Mesenchymal stem cell (in vitro differentiated cells and primary cell): ENCODE data around the gene NT5C1B.

Source experiments
- DNase-seq: peaks from one replicate; pipeline ENCODE4 v3.0.0-alpha.2; 2013
- H2AFZ ChIP-seq: one replicate; pipeline ENCODE4 v1.6.1; 2013; ENCODE audit warnings: low read depth, mild to moderate bottlenecking, control low read depth, inconsistent platforms, low read length, moderate library complexity
- H2AK5ac ChIP-seq: 2 replicates; pipeline ENCODE4 v1.6.1; 2013; ENCODE audit warnings: low read length, moderate library complexity, mild to moderate bottlenecking, inconsistent platforms; ENCODE audit not compliant: severe bottlenecking
- H2BK120ac ChIP-seq: one replicate; pipeline ENCODE4 v1.6.1; 2013; ENCODE audit warnings: low read depth, mild to moderate bottlenecking, inconsistent platforms, low read length, moderate library complexity
- H2BK12ac ChIP-seq, 2 experiments: one replicate each; pipeline ENCODE4 v1.6.1; 2013; ENCODE audit warnings: inconsistent platforms in 2 of 2, low read length in 2 of 2, mild to moderate bottlenecking in 2 of 2, moderate library complexity in 2 of 2, control low read depth in 1 of 2
- H2BK15ac ChIP-seq: one replicate; pipeline ENCODE4 v1.6.1; 2013; ENCODE audit warnings: mild to moderate bottlenecking, low read depth, inconsistent platforms; ENCODE audit not compliant: poor library complexity, severe bottlenecking
- H2BK5ac ChIP-seq: 2 replicates; pipeline ENCODE4 v1.6.1; 2013; ENCODE audit warnings: low read depth, mild to moderate bottlenecking, low read length, control low read depth, inconsistent platforms; ENCODE audit not compliant: poor library complexity, severe bottlenecking
- H3K14ac ChIP-seq, 2 experiments: one replicate each; pipeline ENCODE4 v1.6.1; 2013; ENCODE audit warnings: inconsistent platforms in 2 of 2, low read length in 2 of 2, control low read depth in 1 of 2, mild to moderate bottlenecking in 1 of 2, moderate library complexity in 1 of 2
- H3K18ac ChIP-seq, 2 experiments: one replicate each; pipeline ENCODE4 v1.6.1; 2013; ENCODE audit warnings: inconsistent platforms in 2 of 2, low read length in 2 of 2, control low read depth in 1 of 2, low read depth in 1 of 2, mild to moderate bottlenecking in 1 of 2
- H3K23ac ChIP-seq, 2 experiments: one replicate each; pipeline ENCODE4 v1.6.1; 2013; ENCODE audit warnings: inconsistent platforms in 2 of 2, low read length in 2 of 2, mild to moderate bottlenecking in 2 of 2, moderate library complexity in 2 of 2, control low read depth in 1 of 2
- H3K27ac ChIP-seq: 2 replicates; pipeline ENCODE4 v1.5.1; 2013; ENCODE audit warnings: mild to moderate bottlenecking, moderate library complexity, low read length, control low read depth, inconsistent platforms; ENCODE audit not compliant: poor library complexity, severe bottlenecking
- H3K27me3 ChIP-seq, 2 experiments: 2 replicates each; pipeline versions ENCODE4 v1.6.1 to v1.7.0; 2013; ENCODE audit warnings: low read length in 2 of 2, mild to moderate bottlenecking in 2 of 2, moderate library complexity in 2 of 2, control low read depth in 1 of 2, inconsistent platforms in 1 of 2; ENCODE audit not compliant: control insufficient read depth in 1 of 2, insufficient read depth in 1 of 2
- H3K36me3 ChIP-seq, 2 experiments: 2 replicates each; pipeline versions ENCODE4 v1.6.1 to v1.7.0; 2013; ENCODE audit warnings: low read length in 2 of 2, control low read depth in 1 of 2, inconsistent platforms in 1 of 2, low read depth in 1 of 2, mild to moderate bottlenecking in 1 of 2; ENCODE audit not compliant: insufficient read depth in 2 of 2, control insufficient read depth in 1 of 2
- H3K4ac ChIP-seq, 2 experiments: one replicate each; pipeline ENCODE4 v1.6.1; 2013; ENCODE audit warnings: inconsistent platforms in 2 of 2, low read length in 2 of 2, mild to moderate bottlenecking in 2 of 2, moderate library complexity in 2 of 2, control low read depth in 1 of 2, low read depth in 1 of 2
- H3K4me1 ChIP-seq: 2 replicates; pipeline ENCODE4 v1.6.1; 2013; ENCODE audit warnings: low read depth, low read length, control low read depth; ENCODE audit not compliant: control insufficient read depth, insufficient read depth
- H3K4me2 ChIP-seq: 2 replicates; pipeline ENCODE4 v1.6.1; 2013; ENCODE audit warnings: low read length, mild to moderate bottlenecking, inconsistent platforms; ENCODE audit not compliant: poor library complexity, severe bottlenecking
- H3K4me3 ChIP-seq, 2 experiments: 2 replicates each; pipeline versions ENCODE4 v1.5.1 to v1.7.0; 2013; ENCODE audit warnings: low read length in 2 of 2, mild to moderate bottlenecking in 2 of 2, control low read depth in 1 of 2, low read depth in 1 of 2; ENCODE audit not compliant: insufficient read depth in 1 of 2
- H3K79me1 ChIP-seq: replicated peaks from 2 replicates; pipeline ENCODE4 v1.6.1; 2013; ENCODE audit warnings: mild to moderate bottlenecking, control low read depth, low read length, inconsistent platforms; ENCODE audit not compliant: poor library complexity, severe bottlenecking
- H3K9ac ChIP-seq: 2 replicates; pipeline ENCODE4 v1.7.0; 2013; ENCODE audit warnings: mild to moderate bottlenecking, low read length, moderate library complexity
- H3K9me3 ChIP-seq: 2 replicates; pipeline ENCODE4 v1.7.0; 2013; ENCODE audit warnings: mild to moderate bottlenecking, low read length; ENCODE audit not compliant: control insufficient read depth
- H4K8ac ChIP-seq: one replicate; pipeline ENCODE4 v1.6.1; 2013; ENCODE audit warnings: inconsistent platforms, mild to moderate bottlenecking, low read length, moderate library complexity
- H4K91ac ChIP-seq: one replicate; pipeline ENCODE4 v1.6.1; 2013; ENCODE audit warnings: mild to moderate bottlenecking, low read length, inconsistent platforms
- WGBS: methylation state at CpG from one replicate; pipeline ENCODE4 v1.1.7; 2013; ENCODE audit warnings: mixed read lengths; 5-methylcytosine and 5-hydroxymethylcytosine counted together

Gene NT5C1B

GRCh38 chr2:18546567-18546966 lies 42.8 kb downstream of the NT5C1B start:
- Histone ChIP-seq H4K8ac (no peak overlapping the region), H3K9ac (no peak overlapping the region), H2AFZ (no peak overlapping the region), H3K27me3 (no peaks in the 10 kb centered on the region), H4K91ac (no peak overlapping the region), H3K4me3 (no peak overlapping the region), H3K9me3 (peaks cover 4% of the 10 kb centered on the region), H3K23ac (no peak overlapping the region), H3K4me1 (no peaks in the 10 kb centered on the region), H3K18ac (no peak overlapping the region), H3K27ac (no peak overlapping the region), H2AK5ac (no peak overlapping the region), H2BK5ac (no peak overlapping the region), H2BK12ac (no peak overlapping the region), H3K14ac (no peak overlapping the region), H3K79me1 (peaks cover under 1% of the 10 kb centered on the region), H3K4ac (no peak overlapping the region), H3K36me3 (no peaks in the 10 kb centered on the region), H3K4me2 (no peak overlapping the region), H2BK15ac (no peak overlapping the region), H2BK120ac (no peak overlapping the region)
- WGBS = 70% methylated on average over 2 of the region's 2 CpGs
- peak; percentile 8 for DNase-seq

- Histone ChIP-seq H3K27ac (no peak overlapping the region), H3K18ac (no peak overlapping the region), H3K4me3 (no peak overlapping the region), H2AFZ (no peak overlapping the region), H3K27me3 (no peaks in the 10 kb centered on the region), H3K23ac (no peak overlapping the region), H2BK15ac (no peak overlapping the region), H2BK120ac (no peak overlapping the region), H3K9ac (no peak overlapping the region), H3K4me2 (no peak overlapping the region), H2BK12ac (no peak overlapping the region), H3K79me1 (no peaks in the 10 kb centered on the region), H3K36me3 (no peaks in the 10 kb centered on the region), H4K91ac (no peak overlapping the region), H3K9me3 (peaks cover 11% of the 10 kb centered on the region), H3K4ac (no peak overlapping the region), H3K14ac (no peak overlapping the region), H2AK5ac (no peak overlapping the region), H3K4me1 (no peaks in the 10 kb centered on the region), H2BK5ac (no peak overlapping the region), H4K8ac (no peak overlapping the region)
- 64% methylated on average over 4 of the region's 4 CpGs for WGBS
- peak; percentile 10 for DNase-seq
These were observed 44.0 kb downstream of the NT5C1B start for GRCh38 chr2:18545384-18545783.

- Histone ChIP-seq H4K8ac (no peak overlapping the region), H2AK5ac (no peak overlapping the region), H3K18ac (no peak overlapping the region), H3K9ac (no peak overlapping the region), H2BK12ac (no peak overlapping the region), H2BK15ac (no peak overlapping the region), H3K27ac (no peak overlapping the region), H2AFZ (no peak overlapping the region), H3K23ac (no peak overlapping the region), H3K9me3 (peaks cover 11% of the 10 kb centered on the region), H2BK120ac (no peak overlapping the region), H2BK5ac (no peak overlapping the region), H4K91ac (no peak overlapping the region), H3K36me3 (no peaks in the 10 kb centered on the region), H3K4me1 (no peaks in the 10 kb centered on the region), H3K79me1 (no peaks in the 10 kb centered on the region), H3K4me2 (no peak overlapping the region), H3K14ac (no peak overlapping the region), H3K4me3 (no peak overlapping the region), H3K27me3 (no peaks in the 10 kb centered on the region), H3K4ac (no peak overlapping the region)
- WGBS = 85% methylated on average over 2 of the region's 3 CpGs
- DNase-seq = no peak
These were observed 45.2 kb downstream of the NT5C1B start for GRCh38 chr2:18544171-18544570.

- Histone ChIP-seq H3K9ac (no peak overlapping the region), H3K4ac (no peak overlapping the region), H3K27me3 (no peaks in the 10 kb centered on the region), H2BK120ac (no peak overlapping the region), H3K79me1 (no peaks in the 10 kb centered on the region), H3K36me3 (no peaks in the 10 kb centered on the region), H2BK15ac (no peak overlapping the region), H4K91ac (no peak overlapping the region), H3K27ac (no peak overlapping the region), H2BK5ac (no peak overlapping the region), H3K4me3 (no peak overlapping the region), H3K9me3 (peaks cover 11% of the 10 kb centered on the region), H2BK12ac (no peak overlapping the region), H3K14ac (no peak overlapping the region), H3K23ac (no peak overlapping the region), H3K4me2 (no peak overlapping the region), H3K4me1 (no peaks in the 10 kb centered on the region), H2AFZ (no peak overlapping the region), H3K18ac (no peak overlapping the region), H2AK5ac (no peak overlapping the region), H4K8ac (no peak overlapping the region)
- no peak for DNase-seq
- no CpG with 5 or more reads among the region's 2 CpGs for WGBS
These were observed 48.5 kb downstream of the NT5C1B start for GRCh38 chr2:18540872-18541271.
